T-cell (primary cell): ENCODE measurements around the gene TSPEAR. TPM values are rescaled to one million over a fixed set of nuclear protein-coding genes. Genes with fewer than 3 reads are reported as not detected.

Experiments used
- ATAC-seq, 4 experiments: fragments of 200-7000 bp in 3 of 4; fragments of 150-1000 bp in 1 of 4; cut with Tn5 transposase; replicated peaks in 1 of 4; 1 replicate in 3 of 4; 2 replicates in 1 of 4; pipeline ENCODE4 v1.10.0; 2021; ENCODE audit warnings: moderate library complexity in 3 of 4, mild to moderate bottlenecking in 2 of 4, moderate number of reproducible peaks in 1 of 4
- CTCF ChIA-PET, 2 donors: fragments of 300-600 bp; sonication (Branson Sonifier 250); formaldehyde crosslinking; loops; one replicate each; lab custom pipeline; 2022; ENCODE audit warnings: antibody characterized with exemption in 2 of 2; lab: Charles Lee
- POLR2A ChIA-PET, 2 donors: fragments of 300-600 bp; sonication (Branson Sonifier 250); formaldehyde crosslinking; loops; one replicate each; lab custom pipeline; 2022; ENCODE audit warnings: antibody characterized with exemption in 2 of 2; lab: Charles Lee
- DNase-seq, 35 experiments: peaks; one replicate each; pipeline versions ENCODE4 v3.0.0 to v3.0.0-alpha.2; 2013 to 2023
- H3K27ac ChIP-seq: one replicate; pipeline ENCODE4 v1.5.1; 2013; ENCODE audit warnings: low read length
- H3K27me3 ChIP-seq, 2 experiments: replicated peaks in 1 of 2; 1 replicate in 1 of 2; 2 replicates in 1 of 2; pipeline versions ENCODE4 v1.6.1 to v1.7.0; 2013; ENCODE audit warnings: low read length in 1 of 2, mixed read lengths in 1 of 2; ENCODE audit not compliant: control insufficient read depth in 2 of 2, insufficient read depth in 2 of 2; ENCODE audit errors: extremely low read depth in 1 of 2
- H3K36me3 ChIP-seq, 2 donors: 1 replicate in 1 of 2; 2 replicates in 1 of 2; pipeline versions ENCODE4 v1.6.1 to v1.7.0; 2013; ENCODE audit warnings: low read length in 1 of 2; ENCODE audit not compliant: control insufficient read depth in 2 of 2, insufficient read depth in 1 of 2; ENCODE audit errors: extremely low read depth in 1 of 2
- H3K4me1 ChIP-seq, 2 experiments: 1 replicate in 1 of 2; 2 replicates in 1 of 2; pipeline versions ENCODE4 v1.6.1 to v1.7.0; 2013; ENCODE audit warnings: low read length in 2 of 2, mixed read lengths in 1 of 2; ENCODE audit not compliant: insufficient read depth in 2 of 2, control insufficient read depth in 1 of 2; ENCODE audit errors: extremely low read depth in 1 of 2
- H3K4me3 ChIP-seq, 2 donors: 1 replicate in 1 of 2; 2 replicates in 1 of 2; pipeline versions ENCODE4 v1.5.1 to v1.7.0; 2013; ENCODE audit warnings: mild to moderate bottlenecking in 2 of 2, low read length in 1 of 2, moderate library complexity in 1 of 2; ENCODE audit not compliant: control insufficient read depth in 1 of 2; ENCODE audit errors: extremely low read depth in 1 of 2
- H3K9me3 ChIP-seq: 2 replicates; pipeline ENCODE4 v1.7.0; 2013
- H3K27ac Mint-ChIP-seq, 2 donors: one replicate each; pipeline ENCODE4 v1.8.0; 2020 to 2021; ENCODE audit warnings: mild to moderate bottlenecking in 2 of 2, mixed read lengths in 2 of 2
- H3K27me3 Mint-ChIP-seq, 2 donors: one replicate each; pipeline ENCODE4 v1.8.0; 2021 to 2022; ENCODE audit warnings: mixed read lengths in 2 of 2
- H3K36me3 Mint-ChIP-seq: one replicate; pipeline ENCODE4 v1.8.0; 2021; ENCODE audit warnings: mixed read lengths
- H3K4me1 Mint-ChIP-seq, 3 donors: one replicate each; pipeline ENCODE4 v1.8.0; 2020 to 2022; ENCODE audit warnings: mixed read lengths in 3 of 3, mild to moderate bottlenecking in 1 of 3
- H3K4me3 Mint-ChIP-seq, 3 donors: one replicate each; pipeline ENCODE4 v1.8.0; 2020 to 2022; ENCODE audit warnings: mild to moderate bottlenecking in 3 of 3, mixed read lengths in 3 of 3, moderate library complexity in 3 of 3
- H3K9me3 Mint-ChIP-seq, 3 donors: one replicate each; pipeline ENCODE4 v1.8.0; 2020 to 2022; ENCODE audit warnings: mixed read lengths in 3 of 3
- WGBS: methylation state at CpG from one replicate; pipeline ENCODE4 v1.1.5; 2013; ENCODE audit warnings: missing lambda C conversion rate; ENCODE audit not compliant: insufficient coverage; 5-methylcytosine and 5-hydroxymethylcytosine counted together
- total RNA-seq, 35 experiments: library from RNA in 6 of 35; stranded (reverse) in 6 of 35; fragments of 120-200 nt in 1 of 35; gene quantifications; one replicate each; pipeline versions ENCODE4 v1.2.1 to v1.2.4 and lab custom pipeline; 2013 to 2026

TSPEAR gene
- total RNA-seq, 5 donors from 2014 or later (not counting 1 experiment from before 2014, with no cell fraction given), result not detected

- DNase-seq (peak in 24 of 35 experiments; percentile 13 to 61 (median 27)), ATAC-seq (peak in 3 of 4 experiments; percentile 40 to 50 (median 42))
- Mint-ChIP-seq H3K27me3 (no peaks in the 10 kb centered on the region), H3K4me1 (peaks cover 54 to 63% (median 59%) of the 10 kb centered on the region in 3 donors), H3K36me3 (peaks cover 18% of the 10 kb centered on the region), H3K9me3 (peaks cover 14 to 38% (median 18%) of the 10 kb centered on the region in 3 donors), H3K27ac (peak overlapping the region; percentile 89 to 98), H3K4me3 (peak overlapping the region; percentile 4 to 72 (median 5))
- Histone ChIP-seq H3K4me3 (no peak overlapping the region), H3K9me3 (no peaks in the 10 kb centered on the region), H3K4me1 (peaks cover 0 to 54% of the 10 kb centered on the region in 2 experiments), H3K27me3 (no peaks in the 10 kb centered on the region), H3K27ac (peak overlapping the region; percentile 93), H3K36me3 (no peaks in the 10 kb centered on the region)
- POLR2A ChIA-PET, result interaction anchor here in 1 of 2 donors (0.6 kb wide), 1 partner anchor 315 kb away, joined by 9 read pairs; no protein-coding TSS in a partner anchor
- CTCF ChIA-PET, result no interaction called here
- WGBS, result 20% methylated on average over 1 of the region's 11 CpGs
Observed at GRCh38 chr21:44658913-44659595, 52.3 kb downstream of the TSPEAR start.

GRCh38 chr21:44658541-44658910 lies 52.8 kb downstream of the TSPEAR start:
- ChIA-PET CTCF (interaction anchor here in 1 of 2 donors (0.6 kb wide), 1 partner anchor 136 kb away, joined by 4 read pairs; no protein-coding TSS in a partner anchor), POLR2A (interaction anchor here (0.6 to 1.1 kb wide), 2 partner anchors 40 to 315 kb away, joined by 4 to 9 read pairs; no protein-coding TSS in a partner anchor)
- peak overlapping the region; percentile 58 to 72 (median 60) for H3K4me3 Mint-ChIP-seq

GRCh38 chr21:44657635-44658540 lies 53.5 kb downstream of the TSPEAR start, which contains the start of gene KRTAP12-3:
Gene KRTAP12-3, plus strand, starts transcription at chr21:44657932. Its CDS starts 48 bp downstream, at chr21:44657980.
- no peaks in the 10 kb centered on the region for H3K27me3 ChIP-seq
- peak within 1 kb of the TSS; percentile 93 for H3K27ac ChIP-seq
- Mint-ChIP-seq H3K27me3 (no peaks in the 10 kb centered on the region), H3K9me3 (peaks cover 12 to 28% (median 18%) of the 10 kb centered on the region in 3 donors), H3K27ac (peak within 1 kb of the TSS; percentile 89 to 98), H3K4me1 (peaks cover 60 to 73% (median 68%) of the 10 kb centered on the region in 3 donors), H3K4me3 (peak within 1 kb of the TSS; percentile 58 to 72 (median 60)), H3K36me3 (peaks cover 18% of the 10 kb centered on the region)
- no peaks in the 10 kb centered on the region for H3K36me3 ChIP-seq
- H3K9me3 ChIP-seq, result no peaks in the 10 kb centered on the region
- DNase-seq, result peak; percentile 33 to 89 (median 71)
- H3K4me1 ChIP-seq, result peaks cover 0 to 62% of the 10 kb centered on the region in 2 experiments
- WGBS, result 43% methylated on average over 17 of the region's 26 CpGs
- ATAC-seq, result peak; percentile 66 to 76 (median 73)
- ChIA-PET CTCF (interaction anchor here in 1 of 2 donors (0.6 to 1.3 kb wide), 7 partner anchors 15 to 143 kb away, joined by 3 to 10 read pairs (median 4); partner anchors contain the start of gene UBE2G2), POLR2A (interaction anchor here in 1 of 2 donors (0.7 to 1.1 kb wide), 2 partner anchors 33 to 39 kb away, joined by 3 to 4 read pairs; no protein-coding TSS in a partner anchor)
- H3K4me3 ChIP-seq, result no peak within 1 kb of the TSS

More at GRCh38 chr21:44658541-44658910, 52.8 kb downstream of the TSPEAR start:
- peaks cover 0 to 59% of the 10 kb centered on the region in 2 experiments for H3K4me1 ChIP-seq
- H3K4me3 ChIP-seq, result no peak overlapping the region
- peak overlapping the region; percentile 93 for H3K27ac ChIP-seq
- Mint-ChIP-seq H3K27ac (peak overlapping the region; percentile 89 to 98), H3K4me1 (peaks cover 59 to 68% (median 64%) of the 10 kb centered on the region in 3 donors), H3K36me3 (peaks cover 18% of the 10 kb centered on the region), H3K9me3 (peaks cover 12 to 33% (median 18%) of the 10 kb centered on the region in 3 donors), H3K27me3 (no peaks in the 10 kb centered on the region)
- H3K36me3 ChIP-seq, result no peaks in the 10 kb centered on the region
- DNase-seq, result no peak
- H3K9me3 ChIP-seq, result no peaks in the 10 kb centered on the region
- H3K27me3 ChIP-seq, result no peaks in the 10 kb centered on the region
- no CpG with 5 or more reads among the region's 5 CpGs for WGBS
- no peak for ATAC-seq

GRCh38 chr21:44656868-44657267 lies 54.5 kb downstream of the TSPEAR start:
- H3K9me3 ChIP-seq, result no peaks in the 10 kb centered on the region
- ATAC-seq (no peak), DNase-seq (no peak)
- no peaks in the 10 kb centered on the region for H3K27me3 Mint-ChIP-seq
- H3K36me3 Mint-ChIP-seq, result peaks cover 14% of the 10 kb centered on the region
- CTCF ChIA-PET, result interaction anchor here in 1 of 2 donors (0.6 to 1.3 kb wide), 5 partner anchors 14 to 144 kb away, joined by 3 to 10 read pairs (median 4); partner anchors contain the start of gene UBE2G2
- no peaks in the 10 kb centered on the region for H3K27me3 ChIP-seq
- no peak overlapping the region for H3K4me3 ChIP-seq
- H3K4me1 Mint-ChIP-seq, result peaks cover 60 to 75% (median 68%) of the 10 kb centered on the region in 3 donors
- POLR2A ChIA-PET, result no interaction called here
- H3K4me3 Mint-ChIP-seq, result peak overlapping the region; percentile 58 to 72 (median 60)
- WGBS, result 69% methylated on average over 1 of the region's 1 CpG
- H3K4me1 ChIP-seq, result peaks cover 0 to 62% of the 10 kb centered on the region in 2 experiments
- peak overlapping the region; percentile 93 for H3K27ac ChIP-seq
- H3K27ac Mint-ChIP-seq, result peak overlapping the region; percentile 89 to 98
- peaks cover 10 to 21% (median 14%) of the 10 kb centered on the region in 3 donors for H3K9me3 Mint-ChIP-seq
- no peaks in the 10 kb centered on the region for H3K36me3 ChIP-seq

- ChIA-PET CTCF (interaction anchor here in 1 of 2 donors (1.0 kb wide), 1 partner anchor 36 kb away, joined by 4 read pairs; no protein-coding TSS in a partner anchor), POLR2A (no interaction called here)
- no peaks in the 10 kb centered on the region for H3K27me3 Mint-ChIP-seq
- Histone ChIP-seq H3K4me1 (peaks cover 0 to 66% of the 10 kb centered on the region in 2 experiments), H3K27me3 (no peaks in the 10 kb centered on the region), H3K36me3 (no peaks in the 10 kb centered on the region), H3K9me3 (no peaks in the 10 kb centered on the region), H3K4me3 (no peak within 1 kb of the TSS), H3K27ac (peak within 1 kb of the TSS; percentile 82)
- 50% methylated on average over 2 of the region's 9 CpGs for WGBS
- peaks cover 55 to 70% (median 61%) of the 10 kb centered on the region in 3 donors for H3K4me1 Mint-ChIP-seq
- H3K27ac Mint-ChIP-seq, result peak within 1 kb of the TSS; percentile 82 to 92
- ATAC-seq (peak in 1 of 4 experiments; percentile 19), DNase-seq (peak in 3 of 35 experiments; percentile 19 to 40 (median 24))
- peaks cover 14% of the 10 kb centered on the region for H3K36me3 Mint-ChIP-seq
- peak within 1 kb of the TSS; percentile 21 to 65 (median 25) for H3K4me3 Mint-ChIP-seq
- H3K9me3 Mint-ChIP-seq, result peaks cover 10 to 16% (median 14%) of the 10 kb centered on the region in 3 donors
Observed at GRCh38 chr21:44654576-44655175, 56.7 kb downstream of the TSPEAR start, which contains the start of gene KRTAP12-4. Gene KRTAP12-4, minus strand, starts transcription at chr21:44654659. Its CDS starts 45 bp downstream, at chr21:44654614.
